C4-2B (cell line): Measurements from ENCODE around the gene SEC16A.

Experiments used
- H3K27ac ChIP-seq: fragments of 450-650 bp; 2 replicates; pipeline ENCODE4 v1.5.1; 2017
- ZFX ChIP-seq: fragments of 450-650 bp; IDR thresholded peaks from 2 replicates; pipeline ENCODE4 v1.6.1; 2017
- TF ChIP-seq, protein P1 (sequence below): fragments of 450-650 bp; conservative IDR thresholded peaks from 2 replicates; pipeline ENCODE4 v1.5.1; 2017; ENCODE audit warnings: mild to moderate bottlenecking

The SEC16A gene

GRCh38 chr9:136399176-136400037 lies 83.4 kb downstream of the SEC16A start:
- TF ChIP-seq, protein P1, sequence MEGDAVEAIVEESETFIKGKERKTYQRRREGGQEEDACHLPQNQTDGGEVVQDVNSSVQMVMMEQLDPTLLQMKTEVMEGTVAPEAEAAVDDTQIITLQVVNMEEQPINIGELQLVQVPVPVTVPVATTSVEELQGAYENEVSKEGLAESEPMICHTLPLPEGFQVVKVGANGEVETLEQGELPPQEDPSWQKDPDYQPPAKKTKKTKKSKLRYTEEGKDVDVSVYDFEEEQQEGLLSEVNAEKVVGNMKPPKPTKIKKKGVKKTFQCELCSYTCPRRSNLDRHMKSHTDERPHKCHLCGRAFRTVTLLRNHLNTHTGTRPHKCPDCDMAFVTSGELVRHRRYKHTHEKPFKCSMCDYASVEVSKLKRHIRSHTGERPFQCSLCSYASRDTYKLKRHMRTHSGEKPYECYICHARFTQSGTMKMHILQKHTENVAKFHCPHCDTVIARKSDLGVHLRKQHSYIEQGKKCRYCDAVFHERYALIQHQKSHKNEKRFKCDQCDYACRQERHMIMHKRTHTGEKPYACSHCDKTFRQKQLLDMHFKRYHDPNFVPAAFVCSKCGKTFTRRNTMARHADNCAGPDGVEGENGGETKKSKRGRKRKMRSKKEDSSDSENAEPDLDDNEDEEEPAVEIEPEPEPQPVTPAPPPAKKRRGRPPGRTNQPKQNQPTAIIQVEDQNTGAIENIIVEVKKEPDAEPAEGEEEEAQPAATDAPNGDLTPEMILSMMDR, result no peak; the same call in 1 of the 2 replicates
- TF ChIP-seq ZFX, result peak; percentile 55; the same call in 1 of the 2 replicates
- peak overlapping the region; percentile 92 for H3K27ac ChIP-seq

DNA sequence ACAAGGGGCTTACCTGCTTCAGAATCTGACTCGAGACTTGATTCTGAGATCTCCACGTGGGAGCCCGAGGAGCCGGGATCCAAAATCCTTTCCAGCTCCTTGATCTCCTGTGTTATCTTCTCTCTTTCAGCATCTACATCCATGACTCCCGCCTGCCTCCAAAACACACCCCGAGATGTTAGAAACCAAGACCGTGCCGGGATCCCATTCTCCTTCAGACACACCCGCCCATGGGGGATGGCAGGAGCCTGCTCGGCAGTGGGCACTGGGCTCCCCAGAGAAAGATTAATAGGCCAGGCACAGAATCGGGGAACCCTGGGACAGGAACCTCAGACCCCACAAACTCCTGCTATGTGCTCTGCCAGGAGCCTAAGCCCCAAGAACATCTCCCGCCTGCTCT lies 84.6 kb downstream of the SEC16A start:
- peak overlapping the region; percentile 92; the same call in 1 of the 2 replicates for H3K27ac ChIP-seq

DNA sequence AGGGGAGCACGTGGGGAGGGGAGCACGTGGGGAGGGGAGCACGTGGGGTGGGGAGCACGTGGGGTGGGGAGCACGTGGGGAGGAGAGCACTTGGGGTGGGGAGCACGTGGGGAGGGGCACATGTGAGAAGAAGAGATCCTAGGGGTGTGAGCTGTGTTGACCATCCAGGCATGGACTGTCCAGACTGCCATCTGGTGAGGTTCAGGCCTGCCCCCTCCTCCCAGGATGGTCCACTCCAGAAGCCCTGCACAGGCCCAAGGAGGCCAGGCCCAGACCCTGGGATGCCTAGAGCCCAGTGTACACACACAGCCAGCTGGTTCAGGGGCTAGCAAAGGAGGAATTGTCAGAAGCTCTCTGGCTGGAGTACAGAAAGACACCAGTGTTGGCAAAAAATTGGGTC lies 85.2 kb downstream of the SEC16A start:
- TF ChIP-seq, protein P1, result no peak
- no peak for TF ChIP-seq ZFX
- no peak overlapping the region for H3K27ac ChIP-seq

More for the DNA sequence above, 84.6 kb downstream of the SEC16A start:
- no peak for TF ChIP-seq ZFX
- TF ChIP-seq, protein P1, result no peak

DNA sequence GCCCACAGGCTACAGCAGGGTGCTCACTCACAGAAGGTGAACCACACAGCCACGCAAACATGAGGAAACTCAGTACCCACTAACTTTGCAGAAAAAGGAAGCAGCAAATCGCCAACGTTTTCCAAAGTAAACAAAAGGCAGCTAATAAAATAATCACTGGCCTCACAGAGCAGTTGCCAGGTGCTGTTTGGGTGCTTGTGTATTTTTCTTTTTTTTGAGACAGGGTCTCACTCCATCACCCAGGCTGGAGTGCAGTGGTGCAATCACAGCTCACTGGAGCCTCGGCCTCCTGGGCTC lies 86.7 kb downstream of the SEC16A start:
- no peak for TF ChIP-seq ZFX
- TF ChIP-seq, protein P1, result no peak
- peak overlapping the region; percentile 90 for H3K27ac ChIP-seq

DNA sequence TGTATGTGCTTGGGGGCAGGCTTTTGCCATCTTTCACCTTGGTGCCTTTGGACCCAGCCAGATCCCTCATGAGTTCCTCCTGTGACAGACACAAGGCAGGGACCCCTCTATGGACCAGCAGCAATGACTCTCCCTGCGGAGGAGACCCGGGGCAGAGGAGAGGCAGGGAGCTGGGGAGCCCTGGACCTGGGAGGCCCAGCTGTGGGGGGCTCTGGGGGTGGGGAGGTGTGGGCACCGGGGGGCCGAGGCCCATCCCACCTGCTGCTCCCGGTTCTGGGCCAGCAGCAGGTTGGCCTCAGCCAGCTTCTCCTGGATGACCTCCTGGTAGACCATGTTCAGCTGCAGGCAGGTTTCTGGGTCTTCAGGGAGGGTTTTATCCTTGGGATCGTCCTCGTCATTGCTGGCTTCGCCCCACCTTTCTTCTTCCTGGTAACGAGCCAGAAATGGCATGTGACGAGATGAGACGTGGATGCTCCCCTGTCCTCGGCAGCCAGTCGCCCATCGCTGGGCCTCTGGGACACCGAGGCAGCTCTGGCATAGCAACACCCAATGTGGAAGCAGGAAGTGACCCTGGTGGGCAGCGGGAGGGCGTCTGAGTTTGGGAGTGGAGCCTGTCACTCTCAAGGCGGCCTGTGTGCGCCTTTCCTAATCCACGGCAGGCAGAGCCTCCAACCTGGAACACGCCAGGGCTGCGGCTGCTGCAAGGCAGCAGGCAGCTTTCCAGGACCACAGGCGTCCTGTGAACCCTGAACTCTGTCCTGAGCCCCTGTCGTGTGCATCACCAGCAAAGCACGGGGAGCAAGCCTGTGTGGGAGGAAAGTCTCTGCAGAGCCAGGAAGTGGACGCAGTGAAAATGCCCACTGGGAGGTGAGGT lies 87.3 kb downstream of the SEC16A start:
- TF ChIP-seq ZFX, result 0 out of 2 replicates have a peak, but pooled peaks have one; percentile 8
- TF ChIP-seq, protein P1, result no peak
- H3K27ac ChIP-seq, result peak overlapping the region; percentile 90

GRCh38 chr9:136395020-136395340 lies 87.9 kb downstream of the SEC16A start:
- peak overlapping the region; percentile 90 for H3K27ac ChIP-seq
- no peak for TF ChIP-seq ZFX
- TF ChIP-seq, protein P1, result no peak

GRCh38 chr9:136394312-136395019 lies 88.4 kb downstream of the SEC16A start:
- H3K27ac ChIP-seq, result peak overlapping the region; percentile 90
- no peak for TF ChIP-seq ZFX
- TF ChIP-seq, protein P1, result no peak
